NCI-H2196 (cell line): ENCODE results near the gene ZSWIM5.
"Not testable (repeated sequence)": the region's sequence is repeated elsewhere in the genome, so short reads cannot be mapped to it uniquely, and the experiment has no call there.

Experiments used
- DNase-seq: peaks from one replicate; lab custom pipeline; 2025; ENCODE audit not compliant: unreplicated experiment; lab: John Stamatoyannopoulos, UW

Gene ZSWIM5

GRCh38 chr1:45097944-45098343 lies 108.5 kb downstream of the ZSWIM5 start:
- DNase-seq, result no peak

GRCh38 chr1:45097079-45097478 lies 109.3 kb downstream of the ZSWIM5 start:
- DNase-seq, result no peak

GRCh38 chr1:45095450-45095849 lies 111.0 kb downstream of the ZSWIM5 start:
- no peak for DNase-seq

GRCh38 chr1:45094371-45094770 lies 112.0 kb downstream of the ZSWIM5 start:
- DNase-seq, result not testable (repeated sequence)

- DNase-seq, result no peak
Measured at GRCh38 chr1:45093334-45093733, 113.1 kb downstream of the ZSWIM5 start.

GRCh38 chr1:45089711-45090110 lies 116.7 kb downstream of the ZSWIM5 start:
- no peak for DNase-seq

GRCh38 chr1:45084562-45084961 lies 121.8 kb downstream of the ZSWIM5 start:
- no peak for DNase-seq

- no peak for DNase-seq
Measured at GRCh38 chr1:45079533-45079932, 126.9 kb downstream of the ZSWIM5 start.

- DNase-seq, result not testable (repeated sequence)
Measured at GRCh38 chr1:45076959-45077358, 129.4 kb downstream of the ZSWIM5 start.

GRCh38 chr1:45071567-45071966 lies 134.8 kb downstream of the ZSWIM5 start:
- DNase-seq, result no peak

GRCh38 chr1:45067806-45068205 lies 138.6 kb downstream of the ZSWIM5 start:
- DNase-seq, result no peak

GRCh38 chr1:45065083-45065482 lies 141.3 kb downstream of the ZSWIM5 start:
- DNase-seq, result no peak

GRCh38 chr1:45062463-45062862 lies 143.9 kb downstream of the ZSWIM5 start:
- DNase-seq, result not testable (repeated sequence)

GRCh38 chr1:45059829-45060228 lies 146.6 kb downstream of the ZSWIM5 start:
- DNase-seq, result no peak

- DNase-seq, result no peak
Measured at GRCh38 chr1:45057542-45057941, 148.9 kb downstream of the ZSWIM5 start.

- no peak for DNase-seq
Measured at GRCh38 chr1:45051005-45051772, 155.2 kb downstream of the ZSWIM5 start.

- DNase-seq, result no peak
Measured at GRCh38 chr1:45047032-45047431, 159.4 kb downstream of the ZSWIM5 start.

GRCh38 chr1:45044916-45045315 lies 161.5 kb downstream of the ZSWIM5 start:
- no peak for DNase-seq

GRCh38 chr1:45043094-45043493 lies 163.3 kb downstream of the ZSWIM5 start:
- DNase-seq, result no peak

GRCh38 chr1:45040297-45040696 lies 166.1 kb downstream of the ZSWIM5 start:
- DNase-seq, result no peak

GRCh38 chr1:45038661-45039364 lies 167.6 kb downstream of the ZSWIM5 start:
- no peak for DNase-seq

- no peak for DNase-seq
Measured at GRCh38 chr1:45038240-45038639, 168.2 kb downstream of the ZSWIM5 start.
